NCI-H524 (cell line): Measurements from ENCODE around the gene BRIP1.
"Not testable (repeated sequence)": the region's sequence is repeated elsewhere in the genome, so short reads cannot be mapped to it uniquely, and the experiment has no call there.

Experiments used
- DNase-seq, 2 experiments: peaks; one replicate each; lab custom pipeline; 2025; lab: John Stamatoyannopoulos, UW

BRIP1 gene

DNA sequence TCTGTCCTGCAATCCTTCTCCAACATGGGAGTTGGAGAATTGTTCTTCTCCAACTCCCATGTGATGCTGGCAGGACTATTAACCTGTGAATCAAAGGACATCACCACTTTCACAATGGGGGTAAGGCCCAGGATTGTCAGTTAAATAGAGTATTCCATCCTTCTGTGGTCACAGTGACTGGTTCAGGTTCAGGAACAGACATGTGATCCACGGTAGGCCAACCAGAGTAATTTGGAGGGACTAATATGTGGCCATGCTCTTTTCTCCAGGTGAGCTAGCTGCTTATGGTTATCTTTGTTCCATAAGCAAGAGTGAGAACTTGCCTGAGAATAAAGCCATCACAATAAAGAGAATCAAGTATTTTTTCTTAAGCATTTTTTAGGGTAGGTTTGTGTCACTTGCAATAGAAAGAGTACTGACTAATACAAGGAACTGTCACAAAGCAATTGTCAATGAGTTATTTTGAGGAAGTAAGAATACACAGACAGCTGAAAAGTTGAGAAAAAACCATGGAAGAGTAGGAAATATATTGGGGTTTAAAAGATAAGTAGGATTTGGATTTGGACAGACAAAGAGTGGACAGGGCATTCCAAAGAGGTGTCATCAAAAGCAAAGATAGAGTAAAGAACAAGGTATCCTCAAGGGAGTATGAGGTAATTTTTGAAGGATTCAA is 63.4 kb downstream of the BRIP1 start:
- DNase-seq, result no peak

- DNase-seq, result no peak
Measured at GRCh38 chr17:61797283-61797682, 66.0 kb downstream of the BRIP1 start.

DNA sequence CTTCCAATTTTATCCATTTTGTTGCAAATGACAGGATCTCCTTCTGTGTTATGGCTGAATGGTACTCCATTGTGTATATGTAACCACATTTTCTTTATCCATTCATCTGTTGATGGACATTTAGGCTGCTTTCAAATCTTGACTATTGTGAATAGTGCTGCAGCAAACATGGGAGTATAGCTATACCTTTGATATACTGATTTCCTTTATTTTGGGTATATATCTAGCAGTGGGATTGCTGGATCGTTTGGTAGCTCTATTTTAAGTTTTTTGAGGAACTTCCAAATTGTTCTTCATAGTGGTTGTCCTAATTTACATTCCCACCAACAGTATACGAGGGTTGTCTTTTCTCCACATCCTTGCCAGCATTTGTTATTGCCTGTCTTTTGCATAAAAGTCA is 67.8 kb downstream of the BRIP1 start:
- DNase-seq, result no peak

DNA sequence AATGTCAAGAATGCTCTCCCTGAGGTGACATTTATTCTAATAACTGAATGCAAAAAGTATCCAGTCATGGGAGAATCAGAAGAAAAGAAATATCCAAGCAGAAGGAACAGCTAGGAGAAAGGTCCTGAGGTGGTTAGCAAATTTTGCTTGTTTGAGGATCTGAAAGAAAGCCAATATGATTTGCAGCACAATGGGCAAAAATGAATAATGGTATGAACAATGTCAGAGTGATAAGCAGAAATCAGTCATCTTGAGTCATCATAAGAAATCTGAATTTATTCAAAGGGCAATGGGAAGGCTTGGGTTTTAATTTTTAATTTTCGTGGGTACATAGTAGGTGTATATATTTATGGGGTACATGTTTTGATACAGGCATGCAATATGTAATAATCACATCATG is 68.5 kb downstream of the BRIP1 start:
- no peak for DNase-seq

DNA sequence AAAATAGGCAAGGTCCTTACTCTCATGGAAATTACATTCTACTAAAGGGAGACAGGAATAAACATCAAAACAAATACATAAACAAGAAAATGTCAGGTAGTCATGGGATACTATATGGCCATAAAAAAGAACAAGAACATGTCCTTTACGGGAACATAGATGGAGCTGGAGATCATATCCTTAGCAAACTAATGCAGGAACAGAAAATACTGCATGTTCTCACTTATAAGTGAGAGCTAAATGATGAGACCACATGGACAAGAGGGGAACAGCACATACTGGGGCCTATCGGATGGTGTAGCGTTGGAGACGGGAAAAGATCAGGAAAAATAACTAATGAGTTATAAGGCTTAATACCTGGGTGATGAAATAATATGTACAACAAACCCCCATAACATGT is 69.1 kb downstream of the BRIP1 start:
- no peak for DNase-seq

DNA sequence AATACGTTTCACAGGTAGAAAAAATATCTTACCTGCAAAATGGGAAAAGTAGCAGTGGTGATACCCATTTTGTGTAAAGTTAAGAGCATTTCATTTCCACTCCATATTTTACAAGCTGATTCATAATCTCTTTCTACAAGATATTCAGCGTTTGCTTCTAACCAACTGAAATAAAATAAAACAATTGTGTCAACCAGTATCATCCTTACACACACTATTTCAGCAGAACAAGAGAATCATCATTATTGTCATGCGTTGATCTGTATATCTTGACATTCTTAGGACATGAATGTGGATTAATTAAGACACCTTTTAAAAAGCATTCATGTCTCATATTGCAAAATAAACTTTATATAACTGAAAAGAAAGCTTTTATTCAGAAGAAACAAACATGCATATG is 69.8 kb downstream of the BRIP1 start:
- no peak for DNase-seq

GRCh38 chr17:61789872-61790271 is 73.5 kb downstream of the BRIP1 start:
- DNase-seq, result no peak

- DNase-seq, result no peak
Measured at GRCh38 chr17:61786088-61786487, 77.2 kb downstream of the BRIP1 start.

DNA sequence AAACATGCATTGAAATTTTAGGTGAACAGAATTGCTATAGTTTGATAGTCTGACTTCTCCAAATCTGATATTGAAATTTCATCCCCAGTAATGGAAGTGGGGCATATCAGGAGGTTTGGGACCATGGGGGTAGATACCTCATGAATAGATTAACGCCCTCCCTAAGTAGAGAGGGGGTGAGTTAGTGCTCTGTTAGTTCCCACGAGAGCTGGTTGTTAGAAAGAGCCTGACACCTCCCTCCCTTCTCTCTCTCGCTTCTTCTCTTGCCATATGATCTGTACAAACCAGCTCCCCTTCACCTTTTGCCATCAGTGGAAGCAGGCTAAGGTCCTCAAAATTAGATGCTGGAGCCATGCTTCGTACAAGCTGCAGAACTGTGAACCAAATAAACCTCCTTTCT is 78.8 kb downstream of the BRIP1 start:
- no peak for DNase-seq

DNA sequence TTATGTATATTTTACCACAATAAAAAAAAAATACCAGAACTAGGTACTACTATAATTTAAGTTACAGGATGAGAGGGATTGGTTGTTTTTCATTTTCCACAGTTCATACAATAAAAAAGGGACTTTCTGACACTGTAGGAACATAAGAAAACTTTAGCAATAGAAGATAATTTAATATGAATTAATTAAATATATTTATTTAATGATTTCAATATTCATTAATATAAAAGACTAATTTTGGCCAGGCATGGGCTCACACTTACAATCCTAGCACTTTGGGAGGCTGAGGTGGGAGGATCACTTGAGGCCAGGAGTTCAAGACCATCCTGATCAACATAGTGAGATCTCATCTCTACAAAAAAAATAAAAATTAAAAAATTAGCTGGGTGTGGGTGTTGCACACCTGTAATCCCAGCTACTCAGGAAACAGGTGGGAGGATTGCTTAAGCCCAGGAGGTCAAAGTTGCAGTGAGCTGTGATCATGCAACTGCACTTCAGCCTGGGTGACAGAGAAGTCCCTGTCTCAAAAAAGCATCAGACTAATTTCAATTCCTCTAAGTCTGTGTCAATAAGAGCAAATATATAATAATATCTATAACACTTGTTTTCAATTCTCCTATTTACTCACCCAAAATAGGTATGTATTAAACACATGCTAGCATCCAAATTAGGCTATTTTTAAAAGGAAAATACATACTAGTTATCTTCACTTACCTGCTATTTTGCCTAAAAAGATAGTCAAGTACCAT is 79.6 kb downstream of the BRIP1 start:
- no peak for DNase-seq

DNA sequence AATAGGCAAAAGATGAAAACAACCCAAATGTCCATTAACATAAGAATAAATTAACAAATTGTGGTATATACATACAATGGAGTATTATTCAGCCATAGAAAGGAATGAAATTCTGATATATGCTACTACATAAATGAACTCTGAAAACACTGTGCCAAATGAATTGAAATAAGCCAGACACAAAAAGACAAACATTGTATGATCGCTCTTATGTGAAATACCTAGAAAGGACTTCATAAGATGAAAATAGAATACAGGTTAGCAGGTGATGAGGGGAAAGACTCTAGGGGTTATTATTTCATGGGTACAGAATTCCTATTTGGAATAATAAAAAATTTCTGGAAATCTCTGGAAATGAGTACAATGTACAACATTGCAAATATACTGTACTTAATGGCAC is 80.2 kb downstream of the BRIP1 start:
- no peak for DNase-seq

- DNase-seq, result no peak
Measured at GRCh38 chr17:61782683-61783082, 80.6 kb downstream of the BRIP1 start.

DNA sequence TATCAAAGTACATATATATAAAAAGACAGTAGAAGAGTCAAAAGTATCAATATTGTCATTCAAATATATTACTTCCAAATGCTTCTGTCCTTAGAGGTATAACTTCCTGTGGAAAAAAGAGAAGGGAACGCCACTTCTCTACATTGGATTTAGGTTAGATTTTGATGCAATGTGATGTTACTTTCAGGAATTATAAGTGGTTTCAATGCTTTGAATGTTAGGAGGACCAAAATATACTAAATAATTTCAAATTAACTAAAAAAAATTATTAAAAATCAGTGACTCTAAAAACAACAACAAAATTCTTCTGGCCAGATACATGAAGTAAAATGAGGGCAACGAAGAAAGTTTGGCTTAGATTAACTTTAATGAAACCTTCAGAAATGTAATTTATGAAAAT is 88.0 kb downstream of the BRIP1 start:
- DNase-seq, result no peak

GRCh38 chr17:61774724-61775123 is 88.6 kb downstream of the BRIP1 start:
- no peak for DNase-seq

DNA sequence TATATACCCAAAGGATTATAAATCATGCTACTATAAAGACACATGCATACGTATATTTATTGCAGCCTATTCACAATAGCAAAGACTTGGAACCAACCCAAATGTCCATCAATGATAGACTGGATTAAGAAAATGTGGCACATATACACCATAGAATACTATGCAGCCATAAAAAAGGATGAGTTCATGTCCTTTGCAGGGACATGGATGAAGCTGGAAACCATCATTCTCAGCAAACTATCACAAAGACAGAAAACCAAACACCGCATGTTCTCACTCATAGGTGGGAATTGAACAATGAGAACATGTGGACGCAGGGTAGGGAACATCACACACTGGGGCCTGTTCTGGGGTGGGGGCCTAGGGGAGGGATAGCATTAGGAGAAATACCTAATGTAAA is 89.2 kb downstream of the BRIP1 start:
- DNase-seq, result not testable (repeated sequence)

DNA sequence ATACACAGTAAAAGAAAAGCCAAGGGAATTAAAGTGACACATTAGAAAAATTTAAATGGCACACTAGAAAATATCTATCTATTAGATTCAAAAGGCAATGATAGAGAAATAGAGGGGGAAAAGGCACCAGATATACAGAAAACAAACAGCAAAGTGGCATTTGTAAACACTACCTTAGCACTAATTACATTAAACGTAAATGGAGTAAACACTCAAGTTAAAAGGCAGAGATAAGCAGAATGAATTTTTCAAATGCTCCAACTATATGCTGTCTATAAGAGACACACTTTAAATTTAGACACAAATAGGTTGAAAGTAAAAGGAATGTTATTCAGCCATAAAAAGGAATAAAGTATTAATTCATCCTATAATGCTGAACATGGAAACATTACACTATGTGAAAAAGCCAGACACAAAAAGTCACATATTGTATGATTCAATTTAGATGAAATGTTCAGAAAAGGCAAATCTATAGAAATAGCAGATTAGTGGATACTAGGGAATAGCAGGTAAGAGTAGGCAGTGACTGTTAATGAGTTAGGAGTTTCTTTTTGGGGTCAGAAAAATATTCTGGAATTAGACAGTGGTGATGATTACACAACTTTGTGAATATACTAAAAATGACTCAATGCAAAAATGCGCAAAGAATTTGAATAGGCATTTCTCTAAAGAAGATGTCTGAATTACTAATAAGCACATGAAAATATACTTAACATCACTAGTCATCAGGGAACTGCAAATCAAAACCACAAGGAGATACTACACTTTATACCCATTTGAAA is 92.4 kb downstream of the BRIP1 start:
- no peak for DNase-seq

- no peak for DNase-seq
Measured at GRCh38 chr17:61770043-61770442, 93.3 kb downstream of the BRIP1 start.

DNA sequence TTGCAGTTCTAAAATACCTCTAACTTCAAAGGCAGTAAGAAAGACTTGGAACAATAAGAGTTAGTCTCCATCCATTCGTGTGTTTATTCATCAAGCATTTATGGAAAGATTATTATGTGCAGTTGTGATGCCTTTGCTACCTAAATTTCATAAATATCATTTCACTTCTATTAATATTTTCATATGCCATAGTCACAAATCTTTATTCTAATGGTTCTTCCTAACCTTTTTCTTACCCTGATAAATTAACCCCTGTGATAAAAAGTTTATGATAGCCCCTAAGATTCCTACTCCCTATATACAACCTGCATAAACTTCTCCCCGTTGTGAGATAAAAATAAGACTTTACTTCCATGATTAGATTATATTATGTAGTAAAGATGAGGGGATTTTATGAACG is 94.9 kb downstream of the BRIP1 start:
- DNase-seq, result no peak

GRCh38 chr17:61766520-61766919 is 96.8 kb downstream of the BRIP1 start:
- DNase-seq, result no peak

GRCh38 chr17:61764846-61765245 is 98.5 kb downstream of the BRIP1 start:
- DNase-seq, result no peak

GRCh38 chr17:61761827-61762226 is 101.5 kb downstream of the BRIP1 start:
- no peak for DNase-seq

DNA sequence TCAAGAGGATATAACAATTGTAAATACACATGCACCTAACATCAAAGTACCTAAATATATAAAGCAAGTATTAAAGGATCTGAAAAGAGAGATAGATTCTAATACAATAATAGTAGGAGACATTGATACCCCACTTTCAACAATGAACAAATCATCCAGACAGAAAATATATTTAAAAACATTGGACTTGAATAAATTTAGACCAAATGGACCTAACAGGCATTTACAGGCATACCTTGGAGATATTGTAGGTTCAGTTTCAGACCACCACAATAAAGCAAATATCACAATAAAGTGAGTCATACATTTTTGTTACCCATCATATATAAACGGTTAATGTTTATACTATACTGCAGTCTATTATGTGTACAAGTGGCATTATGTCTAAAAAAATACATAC is 104.0 kb downstream of the BRIP1 start:
- no peak for DNase-seq

- no peak for DNase-seq
Measured at GRCh38 chr17:61758430-61758829, 104.9 kb downstream of the BRIP1 start.
